ENCODE data around the gene ASCL5.
A peak's percentile ranks its signal among the peaks of the same experiment; 100 is the strongest.

The ASCL5 gene

GRCh38 chr1:201085902-201086735 lies 40.9 kb downstream of the ASCL5 start:
- Histone ChIP-seq H3K9me2 (replicated peaks; ENCODE audit: control insufficient read depth, low read length) (no peaks in the 10 kb centered on the region), H3K27me3 (ENCODE audit: control insufficient read depth, low read length) (peaks cover 19% of the 10 kb centered on the region), H3K4me1 (ENCODE audit: control insufficient read depth, low read length) (no peaks in the 10 kb centered on the region), H3K27ac (ENCODE audit: low read depth, low read length) (no peak overlapping the region), H4K20me1 (ENCODE audit: control insufficient read depth, insufficient read depth, low read depth, low read length) (no peaks in the 10 kb centered on the region), H3K36me3 (ENCODE audit: control insufficient read depth, low read length) (no peaks in the 10 kb centered on the region), H3K4me2 (ENCODE audit: low read length) (no peak overlapping the region), H3K79me2 (ENCODE audit: control insufficient read depth, low read length) (no peaks in the 10 kb centered on the region), H3F3A (ENCODE audit: control insufficient read depth, insufficient read depth) (no peaks in the 10 kb centered on the region), H3K9me3 (ENCODE audit: control insufficient read depth, insufficient read depth, low read length) (no peaks in the 10 kb centered on the region), H3K4me3 (ENCODE audit: low read length) (no peak overlapping the region)
- peak; percentile 57 for TF ChIP-seq CTCF (IDR thresholded peaks at IDR 0.05; ENCODE audit: low read depth, low read length, poor library complexity, severe bottlenecking)
- no peak for TF ChIP-seq EZH2phosphoT487 (IDR thresholded peaks at IDR 0.05; ENCODE audit: borderline replicate concordance, low read length)

- peaks cover 12% of the 10 kb centered on the region for H3K27me3 ChIP-seq (ENCODE audit: control insufficient read depth, low read length)
- H3K79me2 ChIP-seq (ENCODE audit: control insufficient read depth, low read length) = no peaks in the 10 kb centered on the region
- no peak overlapping the region for H3K4me2 ChIP-seq (ENCODE audit: low read length)
- no peaks in the 10 kb centered on the region for H4K20me1 ChIP-seq (ENCODE audit: control insufficient read depth, insufficient read depth, low read depth, low read length)
- H3K9me2 ChIP-seq (replicated peaks; ENCODE audit: control insufficient read depth, low read length) = no peaks in the 10 kb centered on the region
- no peak for TF ChIP-seq CTCF (IDR thresholded peaks at IDR 0.05; ENCODE audit: low read depth, low read length, poor library complexity, severe bottlenecking)
- no peak for TF ChIP-seq EZH2phosphoT487 (IDR thresholded peaks at IDR 0.05; ENCODE audit: borderline replicate concordance, low read length)
- H3F3A ChIP-seq (ENCODE audit: control insufficient read depth, insufficient read depth) = no peaks in the 10 kb centered on the region
- H3K36me3 ChIP-seq (ENCODE audit: control insufficient read depth, low read length) = no peaks in the 10 kb centered on the region
- no peaks in the 10 kb centered on the region for H3K4me1 ChIP-seq (ENCODE audit: control insufficient read depth, low read length)
- no peak overlapping the region for H3K27ac ChIP-seq (ENCODE audit: low read depth, low read length)
- H3K9me3 ChIP-seq (ENCODE audit: control insufficient read depth, insufficient read depth, low read length) = no peaks in the 10 kb centered on the region
- H3K4me3 ChIP-seq (ENCODE audit: low read length) = no peak overlapping the region
These were observed 42.7 kb downstream of the ASCL5 start for GRCh38 chr1:201084295-201084694.

GRCh38 chr1:201083741-201084140 lies 43.2 kb downstream of the ASCL5 start:
- Histone ChIP-seq H3F3A (ENCODE audit: control insufficient read depth, insufficient read depth) (no peaks in the 10 kb centered on the region), H3K27me3 (ENCODE audit: control insufficient read depth, low read length) (peaks cover 12% of the 10 kb centered on the region), H3K4me1 (ENCODE audit: control insufficient read depth, low read length) (no peaks in the 10 kb centered on the region)

More at GRCh38 chr1:201083741-201084140, 43.2 kb downstream of the ASCL5 start:
- Histone ChIP-seq H3K9me2 (replicated peaks; ENCODE audit: control insufficient read depth, low read length) (no peaks in the 10 kb centered on the region), H3K79me2 (ENCODE audit: control insufficient read depth, low read length) (no peaks in the 10 kb centered on the region), H3K4me2 (ENCODE audit: low read length) (no peak overlapping the region), H3K27ac (ENCODE audit: low read depth, low read length) (no peak overlapping the region), H3K36me3 (ENCODE audit: control insufficient read depth, low read length) (no peaks in the 10 kb centered on the region), H3K4me3 (ENCODE audit: low read length) (no peak overlapping the region), H3K9me3 (ENCODE audit: control insufficient read depth, insufficient read depth, low read length) (no peaks in the 10 kb centered on the region), H4K20me1 (ENCODE audit: control insufficient read depth, insufficient read depth, low read depth, low read length) (no peaks in the 10 kb centered on the region)
- TF ChIP-seq EZH2phosphoT487 (IDR thresholded peaks at IDR 0.05; ENCODE audit: borderline replicate concordance, low read length) (no peak), CTCF (IDR thresholded peaks at IDR 0.05; ENCODE audit: low read depth, low read length, poor library complexity, severe bottlenecking) (no peak)
